Duodenal mucosa (tissue), 2 donors: ENCODE data around the gene ELAVL4.

Source experiments
- H3K27ac ChIP-seq: one replicate; pipeline ENCODE4 v1.7.0; 2013; ENCODE audit warnings: low read depth, low read length
- H3K27me3 ChIP-seq, 2 donors: one replicate each; pipeline ENCODE4 v1.7.0; 2013; ENCODE audit warnings: low read length in 2 of 2, control low read depth in 1 of 2; ENCODE audit not compliant: insufficient read depth in 2 of 2, control insufficient read depth in 1 of 2
- H3K36me3 ChIP-seq, 2 donors: one replicate each; pipeline ENCODE4 v1.7.0; 2013; ENCODE audit warnings: low read length in 2 of 2, control low read depth in 1 of 2; ENCODE audit not compliant: insufficient read depth in 2 of 2, control insufficient read depth in 1 of 2
- H3K4me1 ChIP-seq, 2 donors: one replicate each; pipeline ENCODE4 v1.7.0; 2013; ENCODE audit warnings: low read length in 2 of 2, control low read depth in 1 of 2; ENCODE audit not compliant: insufficient read depth in 2 of 2, control insufficient read depth in 1 of 2
- H3K4me3 ChIP-seq, 2 donors: one replicate each; pipeline ENCODE4 v1.7.0; 2013; ENCODE audit warnings: low read length in 2 of 2, low read depth in 1 of 2
- H3K9ac ChIP-seq, 2 donors: one replicate each; pipeline ENCODE4 v1.7.0; 2013; ENCODE audit warnings: low read length in 2 of 2, low read depth in 1 of 2
- H3K9me3 ChIP-seq, 2 donors: one replicate each; pipeline ENCODE4 v1.7.0; 2013; ENCODE audit warnings: low read length in 2 of 2, control low read depth in 1 of 2; ENCODE audit not compliant: control insufficient read depth in 1 of 2

Gene ELAVL4

GRCh38 chr1:50236656-50237055 is 127.9 kb downstream of the ELAVL4 start:
- no peaks in the 10 kb centered on the region for H3K36me3 ChIP-seq
- no peak overlapping the region for H3K4me3 ChIP-seq
- no peak overlapping the region for H3K27ac ChIP-seq
- H3K4me1 ChIP-seq = no peaks in the 10 kb centered on the region
- H3K27me3 ChIP-seq = no peaks in the 10 kb centered on the region
- no peaks in the 10 kb centered on the region for H3K9me3 ChIP-seq
- H3K9ac ChIP-seq = no peak overlapping the region

- no peak overlapping the region for H3K4me3 ChIP-seq
- H3K9ac ChIP-seq = no peak overlapping the region
- no peaks in the 10 kb centered on the region for H3K4me1 ChIP-seq
- H3K36me3 ChIP-seq = no peaks in the 10 kb centered on the region
- no peak overlapping the region for H3K27ac ChIP-seq
- H3K9me3 ChIP-seq = no peaks in the 10 kb centered on the region
- no peaks in the 10 kb centered on the region for H3K27me3 ChIP-seq
These were observed 128.3 kb downstream of the ELAVL4 start for GRCh38 chr1:50237056-50237455.

GRCh38 chr1:50243939-50244338 is 135.2 kb downstream of the ELAVL4 start:
- Histone ChIP-seq H3K4me1 (no peaks in the 10 kb centered on the region), H3K27me3 (no peaks in the 10 kb centered on the region), H3K36me3 (no peaks in the 10 kb centered on the region), H3K27ac (no peak overlapping the region), H3K9me3 (no peaks in the 10 kb centered on the region), H3K9ac (no peak overlapping the region), H3K4me3 (no peak overlapping the region)

GRCh38 chr1:50246869-50247268 is 138.1 kb downstream of the ELAVL4 start:
- Histone ChIP-seq H3K27ac (no peak overlapping the region), H3K4me1 (no peaks in the 10 kb centered on the region), H3K27me3 (no peaks in the 10 kb centered on the region), H3K4me3 (no peak overlapping the region), H3K36me3 (no peaks in the 10 kb centered on the region), H3K9me3 (no peaks in the 10 kb centered on the region), H3K9ac (no peak overlapping the region)

GRCh38 chr1:50251702-50252101 is 143.0 kb downstream of the ELAVL4 start:
- no peaks in the 10 kb centered on the region for H3K36me3 ChIP-seq
- H3K9me3 ChIP-seq = no peaks in the 10 kb centered on the region
- H3K4me1 ChIP-seq = no peaks in the 10 kb centered on the region
- no peak overlapping the region for H3K27ac ChIP-seq
- H3K9ac ChIP-seq = no peak overlapping the region
- no peaks in the 10 kb centered on the region for H3K27me3 ChIP-seq
- no peak overlapping the region for H3K4me3 ChIP-seq

- Histone ChIP-seq H3K4me1 (no peaks in the 10 kb centered on the region), H3K27ac (no peak overlapping the region), H3K9me3 (no peaks in the 10 kb centered on the region), H3K4me3 (no peak overlapping the region), H3K27me3 (no peaks in the 10 kb centered on the region), H3K36me3 (no peaks in the 10 kb centered on the region), H3K9ac (no peak overlapping the region)
These were observed 143.5 kb downstream of the ELAVL4 start for GRCh38 chr1:50252196-50252595.
